Epithelial cell of proximal tubule (primary cell): ENCODE data around the gene MTCL1. TPM values are rescaled to one million over a fixed set of nuclear protein-coding genes. Genes with fewer than 3 reads are reported as not detected.

Experiments used
- DNase-seq: peaks from one replicate; pipeline ENCODE4 v3.0.0-alpha.2; 2011; ENCODE audit warnings: low read depth
- H3K4me3 ChIP-seq: 2 replicates; pipeline ENCODE4 v1.5.1; 2011; ENCODE audit warnings: low read depth, mild to moderate bottlenecking, low read length
- CTCF ChIP-seq: conservative IDR thresholded peaks from 2 replicates; pipeline ENCODE4 v1.5.1; 2012; ENCODE audit warnings: low read depth, mild to moderate bottlenecking, low read length
- total RNA-seq: library from RNA; depleted of rRNA; stranded (reverse); fragments of >200 nt; gene quantifications from 2 replicates; pipeline ENCODE4 v1.2.3, GENCODE V29; 2015

The MTCL1 gene
- total RNA-seq, 1 donor from 2014 or later: 60.1 TPM

GRCh38 chr18:8825729-8826375, 120.5 kb downstream of the MTCL1 start:
- no peak for DNase-seq

GRCh38 chr18:8826514-8826913, 121.2 kb downstream of the MTCL1 start:
- no peak overlapping the region for H3K4me3 ChIP-seq
- DNase-seq: no peak
- no peak for TF ChIP-seq CTCF

More at GRCh38 chr18:8825729-8826375, 120.5 kb downstream of the MTCL1 start:
- no peak for TF ChIP-seq CTCF
- H3K4me3 ChIP-seq: no peak overlapping the region

- no peak for DNase-seq
- no peak overlapping the region for H3K4me3 ChIP-seq
- TF ChIP-seq CTCF: no peak
Observed at GRCh38 chr18:8826971-8827370, 121.6 kb downstream of the MTCL1 start.

GRCh38 chr18:8828300-8828699, 122.9 kb downstream of the MTCL1 start:
- DNase-seq: no peak
- no peak overlapping the region for H3K4me3 ChIP-seq
- no peak for TF ChIP-seq CTCF

GRCh38 chr18:8828798-8829197, 123.4 kb downstream of the MTCL1 start:
- no peak overlapping the region for H3K4me3 ChIP-seq
- no peak for DNase-seq
- no peak for TF ChIP-seq CTCF

GRCh38 chr18:8830067-8831060, 125.0 kb downstream of the MTCL1 start:
- no peak for TF ChIP-seq CTCF
- DNase-seq: no peak
- H3K4me3 ChIP-seq: no peak overlapping the region

- H3K4me3 ChIP-seq: no peak overlapping the region
- no peak for DNase-seq
- TF ChIP-seq CTCF: no peak
Observed at GRCh38 chr18:8831112-8831511, 125.8 kb downstream of the MTCL1 start.
